ENCODE results near the gene LRP3.
"Not testable (repeated sequence)": the region's sequence is repeated elsewhere in the genome, so short reads cannot be mapped to it uniquely, and the experiment has no call there.

LRP3 gene

GRCh38 chr19:33216198-33216830 is 22.2 kb downstream of the LRP3 start:
- FAIRE-seq (no peak), DNase-seq (ENCODE audit: low spot score) (no peak)

DNA sequence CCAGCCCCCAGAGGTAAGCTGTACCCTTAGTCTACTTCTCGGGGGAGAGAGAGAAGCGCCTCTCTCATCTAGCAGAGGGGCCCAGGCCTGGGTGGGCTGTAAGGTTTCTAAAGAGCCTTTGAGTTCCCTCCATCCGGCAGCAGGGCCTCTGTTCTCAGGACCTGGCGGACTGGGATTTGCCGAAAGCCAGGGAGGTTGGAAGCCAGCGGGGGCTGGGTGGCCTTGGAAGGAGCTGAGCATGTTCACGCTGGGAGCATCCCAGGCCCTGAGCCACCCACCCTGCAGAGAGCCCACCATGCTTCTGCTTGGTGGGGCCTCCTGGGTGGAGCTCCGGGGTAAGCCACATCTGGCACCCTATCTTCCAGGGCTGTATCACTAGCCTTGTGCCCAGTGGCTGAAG is 23.8 kb downstream of the LRP3 start:
- no peak for DNase-seq (ENCODE audit: low spot score)
- FAIRE-seq = no peak

GRCh38 chr19:33219261-33219815 is 25.2 kb downstream of the LRP3 start:
- DNase-seq (ENCODE audit: low spot score) (no peak), FAIRE-seq (no peak)

GRCh38 chr19:33220115-33220514 is 26.0 kb downstream of the LRP3 start:
- no peak for FAIRE-seq

DNA sequence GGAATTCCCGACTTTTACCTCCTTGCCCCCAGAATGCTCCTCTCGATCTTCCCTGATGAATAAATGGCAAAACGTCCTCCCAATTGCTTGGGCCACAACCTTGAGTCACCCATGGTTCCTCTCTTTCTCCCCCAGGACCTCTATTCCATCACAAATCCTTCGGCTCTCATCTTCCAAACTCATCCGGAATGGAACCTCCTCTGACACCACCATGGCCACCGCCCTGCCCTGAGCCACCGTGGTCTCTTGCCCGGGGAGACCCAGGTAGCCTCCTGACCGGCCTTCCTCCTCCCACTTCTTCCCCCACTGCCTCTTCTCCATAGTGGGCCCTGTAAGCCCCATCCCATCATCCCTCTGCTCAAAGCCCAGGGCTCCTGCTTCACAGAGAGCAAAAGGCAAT is 26.6 kb downstream of the LRP3 start:
- DNase-seq (ENCODE audit: low spot score) = no peak
- FAIRE-seq = no peak

More at GRCh38 chr19:33220115-33220514, 26.0 kb downstream of the LRP3 start:
- no peak for DNase-seq (ENCODE audit: low spot score)

DNA sequence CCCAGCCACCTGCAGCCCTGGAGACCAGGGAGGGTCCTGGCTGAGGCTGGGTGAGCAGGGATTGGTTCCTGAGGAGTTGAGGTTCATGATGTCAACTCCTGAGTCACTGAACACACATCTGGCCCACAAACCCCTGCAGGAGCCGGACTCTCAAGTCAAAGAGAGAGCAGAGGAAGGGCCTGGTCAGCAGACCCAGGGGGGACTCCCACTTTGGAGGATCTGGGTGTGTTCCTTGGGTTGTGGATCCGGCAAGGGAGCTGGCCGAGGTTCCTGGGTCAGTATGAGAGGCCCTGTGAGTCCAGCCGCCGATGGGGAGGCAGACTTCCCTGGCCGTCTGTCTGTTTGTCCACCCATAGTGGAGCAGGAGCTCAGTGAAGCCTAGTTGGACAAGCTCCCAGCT is 27.5 kb downstream of the LRP3 start:
- FAIRE-seq = no peak
- DNase-seq (ENCODE audit: low spot score) = no peak

DNA sequence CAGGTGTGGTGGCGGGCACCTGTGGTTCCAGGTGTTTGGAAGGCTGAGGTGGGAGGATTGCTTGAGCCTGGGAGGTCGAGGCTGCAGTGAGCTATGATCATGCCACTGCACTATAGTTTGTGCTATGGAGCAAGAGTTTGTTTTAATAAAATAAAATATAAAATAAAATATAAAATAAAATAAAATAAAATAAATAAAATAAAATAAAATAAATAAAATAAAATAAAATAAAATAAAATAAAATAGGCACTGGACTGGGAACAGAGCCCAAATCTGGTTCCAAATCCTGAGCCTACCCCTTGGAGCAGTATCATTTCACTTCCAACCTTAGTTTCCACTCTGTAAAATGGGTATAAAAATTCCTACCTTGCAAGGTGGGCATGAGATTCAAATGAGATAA is 28.1 kb downstream of the LRP3 start:
- not testable (repeated sequence) for FAIRE-seq; DNase-seq (ENCODE audit: low spot score)

DNA sequence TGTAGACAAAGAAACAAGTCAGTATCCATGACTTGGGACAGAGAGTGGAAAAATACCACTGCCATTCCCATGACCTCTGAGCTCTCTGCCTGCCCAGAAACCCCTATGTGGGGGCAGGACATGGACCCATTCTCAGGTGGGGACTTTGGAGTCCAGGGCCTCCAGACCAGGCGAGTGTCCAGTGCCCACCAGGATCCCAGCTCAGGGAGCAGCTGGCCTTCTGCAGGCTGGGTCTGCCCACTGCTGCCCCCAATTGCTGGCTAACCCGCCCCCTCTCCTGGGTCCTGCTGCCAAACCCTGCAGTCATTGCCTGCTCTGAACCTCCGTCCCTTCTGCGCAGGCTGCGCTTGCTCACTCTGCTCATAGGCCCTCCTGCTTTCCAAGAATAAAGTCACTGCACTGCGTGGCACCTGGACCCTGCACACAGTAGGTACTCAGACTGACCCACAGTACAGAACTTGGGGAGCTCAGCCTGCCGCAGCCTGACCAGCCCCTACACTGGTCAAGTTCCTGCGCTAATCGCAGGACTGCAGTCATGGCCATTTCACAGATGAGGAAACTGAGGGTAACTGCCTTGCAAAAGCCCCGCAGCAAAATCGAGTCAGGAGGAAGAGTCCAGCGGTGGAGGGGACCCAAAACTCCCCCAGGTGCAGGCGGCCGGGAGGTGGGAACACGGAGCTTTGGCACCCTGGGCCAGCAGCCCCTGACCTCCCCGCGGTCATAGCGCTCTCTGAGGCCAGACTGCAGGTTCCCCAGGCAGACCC is 30.7 kb downstream of the LRP3 start:
- FAIRE-seq = no peak
- no peak for DNase-seq (ENCODE audit: low spot score)

GRCh38 chr19:33225458-33225926 is 31.4 kb downstream of the LRP3 start, which contains the start of gene SLC7A10:
Gene SLC7A10, minus strand, starts transcription at chr19:33225850. Its CDS starts 147 bp downstream, at chr19:33225703.
- DNase-seq (ENCODE audit: low spot score) (no peak), FAIRE-seq (no peak)

GRCh38 chr19:33226550-33227241 is 32.6 kb downstream of the LRP3 start:
- no peak for FAIRE-seq

DNA sequence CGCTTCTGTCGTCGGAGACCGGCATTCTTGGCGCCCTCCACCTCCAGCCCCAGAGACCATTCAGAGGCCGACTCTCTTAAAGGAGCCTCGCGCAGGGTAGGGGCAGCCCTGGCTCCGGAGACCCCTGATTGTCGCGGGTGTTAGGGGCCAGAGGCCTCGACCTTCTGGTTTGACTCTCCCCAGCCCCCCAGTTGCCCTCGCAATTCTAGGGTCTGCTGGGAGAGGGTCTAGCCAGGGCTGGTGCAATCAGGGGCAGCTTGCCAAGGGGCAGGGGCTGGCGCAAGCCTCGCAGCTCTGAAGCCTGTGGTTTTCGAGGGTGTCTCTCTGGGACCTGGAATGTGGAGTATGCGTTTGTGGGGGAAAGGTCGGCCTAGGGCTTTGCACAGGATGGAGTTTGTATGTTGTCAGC is 33.1 kb downstream of the LRP3 start:
- no peak for DNase-seq (ENCODE audit: low spot score)
- FAIRE-seq = no peak

More at GRCh38 chr19:33226550-33227241, 32.6 kb downstream of the LRP3 start:
- DNase-seq (ENCODE audit: low spot score) = no peak

DNA sequence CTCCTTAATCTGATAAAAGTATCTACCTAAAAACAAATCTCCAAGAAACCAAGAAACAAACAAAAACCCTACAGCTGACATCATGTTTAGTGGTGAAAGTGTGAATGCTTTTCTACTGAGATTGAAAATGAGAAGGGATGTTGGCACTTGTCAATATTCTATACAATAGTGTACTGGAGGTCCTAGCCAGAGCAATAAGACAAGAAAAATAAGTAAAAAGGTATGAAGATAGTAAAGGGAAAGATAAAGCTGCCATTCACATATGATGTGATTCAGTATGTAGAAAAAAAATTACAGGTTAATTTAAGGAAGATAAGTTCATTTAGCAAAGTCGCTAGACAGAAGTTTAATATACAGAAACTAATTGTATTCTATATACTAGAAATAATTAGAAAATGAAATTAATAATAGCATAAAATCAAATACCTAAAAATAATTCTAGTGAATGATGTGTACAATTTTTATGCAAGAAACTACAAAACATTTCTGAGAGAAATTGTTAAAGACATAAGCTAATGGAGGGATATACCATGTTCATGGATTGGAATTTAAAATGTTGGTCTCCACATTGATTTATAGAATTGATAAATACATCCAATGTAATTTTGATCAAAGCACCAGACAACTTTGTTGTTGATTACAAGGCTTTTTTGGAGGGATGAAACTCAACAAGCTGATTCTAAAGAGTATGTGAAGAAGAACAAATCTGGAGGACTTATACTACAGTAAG is 33.9 kb downstream of the LRP3 start:
- no peak for FAIRE-seq
- no peak for DNase-seq (ENCODE audit: low spot score)

- FAIRE-seq (no peak), DNase-seq (ENCODE audit: low spot score) (no peak)
These were observed 35.8 kb downstream of the LRP3 start for GRCh38 chr19:33229962-33230361.

DNA sequence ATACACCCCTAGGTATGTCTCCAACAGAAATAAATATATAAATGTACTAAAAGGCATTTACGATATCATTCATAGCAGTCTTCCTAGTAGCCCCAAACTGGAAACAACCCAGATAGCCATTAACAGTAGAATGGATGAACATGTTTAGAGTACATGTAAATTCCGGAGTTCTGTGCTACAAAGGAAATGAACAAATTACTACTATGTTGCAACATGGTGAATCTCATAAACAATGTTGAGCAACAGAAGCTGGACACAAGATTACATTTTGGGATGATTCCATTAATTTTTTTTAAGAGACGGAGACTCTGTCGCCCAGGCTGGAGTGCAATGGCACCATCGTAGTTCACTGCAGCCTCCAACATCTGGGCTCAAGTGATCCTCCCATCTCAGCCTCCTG is 37.4 kb downstream of the LRP3 start:
- FAIRE-seq = no peak

DNA sequence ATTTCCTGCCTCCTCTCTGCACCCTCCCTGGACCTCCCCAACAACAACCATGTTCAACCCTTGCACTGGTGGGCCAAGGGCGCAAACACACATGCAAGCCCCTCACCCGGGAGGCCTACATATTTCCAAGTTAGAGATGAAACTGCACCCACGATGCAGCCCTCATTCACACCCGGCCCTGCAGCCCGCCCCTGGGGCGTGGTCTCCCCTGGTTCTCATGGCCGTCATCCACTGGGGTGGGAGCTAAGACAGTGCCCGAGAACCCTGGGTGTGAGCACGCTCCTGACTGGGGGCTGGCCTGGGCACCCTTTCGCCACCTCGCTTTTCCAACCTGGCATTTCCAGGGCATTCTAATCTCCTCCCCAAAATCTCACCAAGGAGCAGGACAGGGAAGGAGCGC is 38.5 kb downstream of the LRP3 start:
- no peak for FAIRE-seq
- no peak for DNase-seq (ENCODE audit: low spot score)

More for the DNA sequence above, 37.4 kb downstream of the LRP3 start:
- DNase-seq (ENCODE audit: low spot score) = no peak

DNA sequence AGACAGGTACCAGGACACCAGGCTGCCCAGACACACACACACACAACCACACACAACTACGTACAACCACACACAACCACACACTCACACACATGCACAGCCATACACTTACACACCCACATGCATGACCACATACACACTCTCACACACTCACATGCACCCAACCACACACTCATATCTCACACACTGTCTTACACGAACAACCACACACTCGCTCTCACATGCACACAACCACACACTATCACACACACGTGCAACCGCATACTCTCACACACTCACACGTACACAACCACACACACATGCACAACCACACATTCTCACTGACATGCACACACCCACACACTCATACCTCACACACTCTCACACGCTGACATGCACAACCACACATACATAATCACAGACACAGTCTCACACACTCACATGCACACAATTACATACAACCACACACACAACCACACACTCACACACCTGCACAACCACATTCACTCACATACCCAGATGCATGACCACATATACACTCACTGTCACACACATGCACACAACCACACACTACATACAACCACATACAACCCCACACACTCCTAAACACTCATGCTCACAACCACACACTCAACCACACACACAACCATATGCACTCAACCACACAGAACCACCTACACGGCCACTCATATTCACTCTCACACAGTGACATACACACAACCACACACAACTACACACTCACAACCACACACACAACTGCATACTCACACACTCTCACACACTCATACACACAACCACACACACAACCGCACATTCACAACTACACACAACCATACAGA is 39.1 kb downstream of the LRP3 start:
- DNase-seq (ENCODE audit: low spot score) = no peak
- FAIRE-seq = no peak

DNA sequence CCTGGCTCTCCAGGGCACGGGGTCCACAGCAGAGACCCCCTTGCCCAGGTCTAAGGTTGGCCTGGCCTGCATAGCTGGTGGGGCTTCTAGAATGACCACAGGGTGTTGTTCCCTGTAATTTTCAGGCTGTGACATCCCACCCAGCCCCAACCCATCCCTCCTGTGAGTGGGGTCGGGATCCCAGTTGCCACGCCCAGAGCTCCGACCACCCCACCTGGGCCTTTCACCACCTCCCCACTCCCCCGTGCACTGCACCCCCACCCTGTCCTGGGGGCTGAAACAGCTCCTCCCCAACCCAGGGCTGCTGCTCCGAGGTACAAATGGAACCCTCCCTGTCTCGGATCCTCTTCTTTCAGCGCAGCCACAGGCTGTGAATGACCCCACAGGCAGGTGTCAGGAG is 40.0 kb downstream of the LRP3 start:
- DNase-seq (ENCODE audit: low spot score) (no peak), FAIRE-seq (no peak)

GRCh38 chr19:33234736-33235135 is 40.6 kb downstream of the LRP3 start:
- DNase-seq (ENCODE audit: low spot score) (no peak), FAIRE-seq (no peak)

DNA sequence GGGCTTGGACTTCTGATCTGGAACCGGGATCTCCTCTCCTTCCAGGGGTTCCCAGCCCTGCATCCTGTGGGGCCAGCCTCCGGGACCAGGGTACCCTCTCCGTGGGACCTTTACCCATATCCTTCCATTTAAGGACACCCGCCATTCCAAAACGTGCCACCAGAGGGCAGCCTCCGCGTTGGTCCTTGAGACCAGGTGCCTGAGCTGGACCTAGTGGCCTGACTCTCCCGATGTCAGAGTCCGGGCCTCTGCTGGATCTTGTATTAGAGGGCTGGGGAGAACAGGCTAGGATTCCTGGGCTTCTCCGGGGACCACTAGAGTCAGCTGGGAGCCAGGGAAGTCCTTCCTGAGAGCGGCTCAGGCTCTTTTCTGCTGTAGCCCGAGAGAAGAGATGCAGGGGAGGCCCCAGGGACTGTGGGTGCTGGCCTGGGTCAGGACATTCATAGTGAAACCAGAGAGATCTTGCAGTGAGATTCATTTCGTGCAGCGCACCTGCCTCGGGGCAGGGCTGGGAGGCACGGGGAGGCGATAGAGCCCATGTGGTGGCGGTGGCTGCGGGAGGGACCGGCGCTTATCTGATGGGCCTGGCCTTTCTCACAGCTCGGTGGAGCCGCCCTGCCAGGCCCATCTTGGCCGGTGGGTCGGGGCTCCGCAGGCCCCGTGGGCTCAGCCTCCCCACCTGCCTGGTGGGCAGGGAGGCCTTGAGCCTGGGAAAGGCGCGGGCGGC is 41.3 kb downstream of the LRP3 start:
- peak; percentile 18 for DNase-seq (ENCODE audit: low spot score)
- no peak for FAIRE-seq

GRCh38 chr19:33235996-33236350 is 41.8 kb downstream of the LRP3 start:
- FAIRE-seq (no peak), DNase-seq (ENCODE audit: low spot score) (no peak)
